Fibroblast of mammary gland (primary cell): ENCODE data around the gene PLXNC1.

Source experiments
- DNase-seq: peaks from one replicate; pipeline ENCODE4 v3.0.0-alpha.2; 2010; ENCODE audit warnings: low read depth
- H3K4me3 ChIP-seq: 2 replicates; pipeline ENCODE4 v1.5.1; 2011; ENCODE audit warnings: low read depth, mild to moderate bottlenecking, low read length, moderate library complexity; ENCODE audit not compliant: control insufficient read depth
- CTCF ChIP-seq: conservative IDR thresholded peaks from 2 replicates; pipeline ENCODE4 v1.5.1; 2011; ENCODE audit warnings: low read depth, low read length, inconsistent platforms; ENCODE audit not compliant: control insufficient read depth, insufficient read depth

The PLXNC1 gene

DNA sequence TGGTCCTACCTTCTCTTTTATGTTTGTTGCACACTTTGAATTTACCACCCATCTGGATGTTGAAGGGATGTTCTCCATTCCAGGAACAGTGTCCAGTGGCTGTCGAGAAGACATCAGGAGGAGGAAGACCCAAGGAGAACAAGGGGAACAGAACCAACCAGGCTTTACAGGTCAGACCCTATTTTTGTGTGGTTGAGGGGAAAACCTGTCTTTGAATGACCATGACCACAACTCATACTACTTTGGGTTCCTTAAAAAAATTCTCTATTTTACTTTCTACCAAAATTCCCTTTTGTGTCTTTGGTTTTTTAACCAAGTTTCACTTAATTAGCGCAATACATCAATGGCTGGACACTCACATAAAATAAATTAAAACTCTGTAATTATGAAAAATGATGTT lies 78.7 kb downstream of the PLXNC1 start:
- no peak overlapping the region for H3K4me3 ChIP-seq
- no peak for TF ChIP-seq CTCF
- DNase-seq = no peak

GRCh38 chr12:94228488-94228907 lies 80.1 kb downstream of the PLXNC1 start:
- TF ChIP-seq CTCF = no peak
- no peak for DNase-seq
- H3K4me3 ChIP-seq = no peak overlapping the region

DNA sequence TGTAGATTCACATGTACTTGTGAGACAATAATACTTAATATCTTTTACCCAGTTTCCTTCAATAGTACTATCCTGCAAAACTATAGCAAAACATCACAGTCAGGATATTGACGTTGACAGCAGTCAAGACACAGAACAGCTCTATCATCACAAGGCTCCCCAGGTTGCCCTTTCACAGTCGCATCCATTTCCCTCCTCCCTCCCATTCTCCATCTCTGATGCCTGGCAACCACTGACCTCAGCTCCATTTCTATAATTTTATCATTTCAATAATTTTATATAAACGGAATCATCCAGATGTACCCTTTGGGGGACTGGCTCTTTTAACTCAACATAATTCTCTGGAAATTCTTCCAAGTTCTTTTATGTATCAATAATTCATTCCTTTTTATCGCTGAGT lies 81.5 kb downstream of the PLXNC1 start:
- no peak for DNase-seq
- TF ChIP-seq CTCF = no peak
- no peak overlapping the region for H3K4me3 ChIP-seq

DNA sequence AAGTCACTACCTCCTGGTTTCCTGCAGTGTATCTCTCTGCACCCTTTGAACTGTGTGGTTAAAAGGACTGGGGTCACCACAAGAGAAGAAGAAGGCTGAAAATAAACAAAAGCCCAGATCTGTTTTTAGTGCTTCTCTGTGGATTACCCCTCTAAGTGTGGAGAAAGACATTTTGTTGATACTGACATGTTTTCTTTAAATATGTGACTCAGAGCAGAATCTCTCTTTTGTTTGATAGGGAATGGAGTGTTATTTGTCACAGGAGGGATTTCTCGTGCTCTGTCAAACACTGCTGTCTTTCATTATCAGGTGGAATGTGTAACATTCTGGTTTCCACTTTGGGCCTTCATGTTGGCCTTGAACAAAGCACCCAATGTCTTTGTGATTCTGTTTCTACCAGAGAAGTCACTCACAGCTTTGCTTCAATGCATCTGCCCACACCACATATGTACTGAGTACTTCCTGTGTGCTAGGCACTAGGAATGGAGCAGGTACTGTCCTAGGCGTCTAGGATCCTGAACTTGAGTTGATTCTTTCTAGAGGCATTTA lies 82.1 kb downstream of the PLXNC1 start:
- DNase-seq = no peak
- no peak overlapping the region for H3K4me3 ChIP-seq
- TF ChIP-seq CTCF = no peak

DNA sequence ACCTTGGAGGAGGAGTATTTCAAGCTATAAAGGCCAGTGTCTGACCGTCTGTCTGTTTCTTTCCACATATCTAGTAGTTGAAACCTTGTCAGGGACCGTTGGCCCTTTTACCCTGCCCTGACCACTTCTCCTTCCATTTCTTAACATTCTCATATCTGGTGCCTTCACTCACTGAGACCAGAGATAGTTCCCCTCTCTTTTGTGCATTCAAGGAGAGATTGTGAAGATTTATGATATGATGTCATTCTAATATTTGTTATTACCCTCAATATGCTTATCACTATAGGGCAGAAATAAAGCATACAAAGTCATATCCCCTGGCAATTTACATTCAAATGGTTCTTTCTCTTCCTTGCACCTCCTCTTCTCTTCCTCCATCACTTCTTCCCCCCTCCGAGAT lies 83.3 kb downstream of the PLXNC1 start:
- no peak overlapping the region for H3K4me3 ChIP-seq
- TF ChIP-seq CTCF = no peak
- no peak for DNase-seq

DNA sequence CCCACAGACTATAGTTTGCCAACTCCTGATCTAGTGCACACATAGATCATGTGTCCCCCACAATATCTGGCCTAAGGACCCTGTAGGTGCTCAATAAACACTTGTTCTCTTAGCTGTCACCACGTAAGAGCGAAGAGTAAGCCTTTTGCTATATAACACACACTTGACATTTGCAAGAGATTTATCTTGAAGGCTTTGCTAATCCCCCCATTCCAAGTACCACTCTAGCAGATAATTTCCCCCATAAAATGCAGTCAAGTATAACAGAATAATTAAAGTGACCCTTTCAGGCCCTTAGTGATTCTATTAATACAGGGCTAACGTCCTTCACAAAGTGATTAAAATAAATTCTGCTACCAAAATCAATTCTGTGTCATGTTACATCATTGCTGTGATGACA lies 87.5 kb downstream of the PLXNC1 start:
- no peak for TF ChIP-seq CTCF
- no peak overlapping the region for H3K4me3 ChIP-seq
- DNase-seq = no peak
